WTC11 (cell line): Measurements from ENCODE around the gene LLGL2. TPM values are rescaled to one million over a fixed set of nuclear protein-coding genes. Genes with fewer than 3 reads are reported as not detected.

Experiments used
- ATAC-seq: fragments of 200-7000 bp; cut with Tn5 transposase; 2 replicates; pipeline ENCODE4 v1.10.0; 2021; ENCODE audit warnings: mild to moderate bottlenecking, moderate library complexity
- CTCF ChIA-PET: fragments of 300-600 bp; sonication (Branson Sonifier 250); formaldehyde crosslinking; loops from one replicate; lab custom pipeline; 2021; ENCODE audit warnings: antibody characterized with exemption; lab: Charles Lee
- POLR2A ChIA-PET: fragments of 350-600 bp; sonication (Branson Sonifier 250); formaldehyde crosslinking; loops from one replicate; lab custom pipeline; 2021; ENCODE audit warnings: antibody characterized with exemption; lab: Charles Lee
- DNase-seq: peaks from one replicate; pipeline ENCODE4 v3.0.0; 2021; ENCODE audit warnings: low spot score
- H3K27ac Mint-ChIP-seq: 2 replicates; pipeline ENCODE4 v1.8.0; 2021; ENCODE audit warnings: mixed read lengths
- H3K27me3 Mint-ChIP-seq: 2 replicates; pipeline ENCODE4 v1.8.0; 2021; ENCODE audit warnings: low read depth, mild to moderate bottlenecking, moderate library complexity, mixed read lengths
- H3K36me3 Mint-ChIP-seq: 2 replicates; pipeline ENCODE4 v1.8.0; 2021; ENCODE audit warnings: mixed read lengths
- H3K4me1 Mint-ChIP-seq: 2 replicates; pipeline ENCODE4 v1.8.0; 2022; ENCODE audit warnings: mixed read lengths
- H3K4me3 Mint-ChIP-seq: 2 replicates; pipeline ENCODE4 v1.8.0; 2021; ENCODE audit warnings: mild to moderate bottlenecking, moderate library complexity, mixed read lengths
- H3K9me3 Mint-ChIP-seq: 2 replicates; pipeline ENCODE4 v1.8.0; 2021; ENCODE audit warnings: mixed read lengths
- ARID4B ChIP-seq: sonication (generic); formaldehyde crosslinking; IDR thresholded peaks from 2 replicates; pipeline ENCODE4 v1.8.0; 2023; ENCODE audit warnings: missing genetic modification reagents, mild to moderate bottlenecking, borderline replicate concordance
- ATF1 ChIP-seq: sonication (generic); formaldehyde crosslinking; IDR thresholded peaks from 2 replicates; pipeline ENCODE4 v1.8.1; 2023; ENCODE audit warnings: mild to moderate bottlenecking, moderate library complexity, missing genetic modification reagents
- E2F1 ChIP-seq: sonication (generic); formaldehyde crosslinking; IDR thresholded peaks from 2 replicates; pipeline ENCODE4 v1.8.0; 2022; ENCODE audit warnings: mild to moderate bottlenecking, missing genetic modification reagents
- E2F4 ChIP-seq: sonication (generic); formaldehyde crosslinking; IDR thresholded peaks from 2 replicates; pipeline ENCODE4 v1.8.1; 2022; ENCODE audit warnings: low read depth, mild to moderate bottlenecking, moderate library complexity, missing genetic modification reagents, borderline replicate concordance
- ELF4 ChIP-seq: sonication (generic); formaldehyde crosslinking; IDR thresholded peaks from 2 replicates; pipeline ENCODE4 v1.8.1; 2022; ENCODE audit warnings: low read depth, mild to moderate bottlenecking, moderate library complexity, missing genetic modification reagents
- FOXP1 ChIP-seq: sonication (generic); formaldehyde crosslinking; IDR thresholded peaks from 2 replicates; pipeline ENCODE4 v1.8.0; 2022; ENCODE audit warnings: missing genetic modification reagents, mild to moderate bottlenecking, moderate library complexity, borderline replicate concordance
- FOXP4 ChIP-seq: sonication (generic); formaldehyde crosslinking; IDR thresholded peaks from 2 replicates; pipeline ENCODE4 v1.8.0; 2022; ENCODE audit warnings: mild to moderate bottlenecking, missing genetic modification reagents
- JUN ChIP-seq: sonication (generic); formaldehyde crosslinking; IDR thresholded peaks from 2 replicates; pipeline ENCODE4 v1.8.0; 2023; ENCODE audit warnings: mild to moderate bottlenecking, missing genetic modification reagents
- MLX ChIP-seq: sonication (generic); formaldehyde crosslinking; IDR thresholded peaks from 2 replicates; pipeline ENCODE4 v1.8.1; 2023; ENCODE audit warnings: mild to moderate bottlenecking, missing genetic modification reagents, moderate library complexity
- NFE2L1 ChIP-seq: sonication (generic); formaldehyde crosslinking; IDR thresholded peaks from 2 replicates; pipeline ENCODE4 v1.8.1; 2023; ENCODE audit warnings: missing genetic modification reagents
- TEAD1 ChIP-seq: sonication (generic); formaldehyde crosslinking; IDR thresholded peaks from 2 replicates; pipeline ENCODE4 v1.8.0; 2022; ENCODE audit warnings: mild to moderate bottlenecking, missing genetic modification reagents
- USF1 ChIP-seq: sonication (generic); formaldehyde crosslinking; IDR thresholded peaks from 2 replicates; pipeline ENCODE4 v1.8.0; 2022; ENCODE audit warnings: mild to moderate bottlenecking, missing genetic modification reagents
- ZNF317 ChIP-seq: sonication (generic); formaldehyde crosslinking; IDR thresholded peaks from 2 replicates; pipeline ENCODE4 v1.8.1; 2023; ENCODE audit warnings: low read depth, mild to moderate bottlenecking, moderate library complexity, missing genetic modification reagents, borderline replicate concordance
- ZNF423 ChIP-seq: fragments of 250-450 bp; sonication (Bioruptor Pico); IDR thresholded peaks from 2 replicates; pipeline ENCODE4 v2.1.2; 2022; ENCODE audit warnings: mild to moderate bottlenecking, moderate library complexity
- total RNA-seq: library from RNA; stranded (reverse); gene quantifications from 3 replicates; pipeline ENCODE4 v1.2.3, GENCODE V29; 2021
- TF ChIP-seq, protein P1 (sequence below): sonication (generic); formaldehyde crosslinking; IDR thresholded peaks from 2 replicates; pipeline ENCODE4 v1.8.1; 2023; ENCODE audit warnings: mild to moderate bottlenecking, missing genetic modification reagents
- TF ChIP-seq, protein P2 (sequence below): sonication (generic); formaldehyde crosslinking; IDR thresholded peaks from 2 replicates; pipeline ENCODE4 v1.8.0; 2023; ENCODE audit warnings: mild to moderate bottlenecking, missing genetic modification reagents
- TF ChIP-seq, protein P3 (sequence below): sonication (generic); formaldehyde crosslinking; IDR thresholded peaks from 2 replicates; pipeline ENCODE4 v1.8.0; 2022; ENCODE audit warnings: mild to moderate bottlenecking, missing genetic modification reagents
- TF ChIP-seq, protein P4 (sequence below): sonication (generic); formaldehyde crosslinking; IDR thresholded peaks from 2 replicates; pipeline ENCODE4 v1.8.0; 2023; ENCODE audit warnings: missing genetic modification reagents

LLGL2 gene
- total RNA-seq, 1 experiment from 2014 or later: 103 TPM

- DNase-seq: peak; percentile 46
- Mint-ChIP-seq H3K4me1 (peaks cover 5% of the 10 kb centered on the region), H3K9me3 (peaks cover 11% of the 10 kb centered on the region), H3K4me3 (peak overlapping the region; percentile 65), H3K27ac (no peak overlapping the region), H3K36me3 (peaks cover 3% of the 10 kb centered on the region; the same call in 1 of the 2 replicates), H3K27me3 (peaks cover 25% of the 10 kb centered on the region)
- CTCF ChIA-PET: interaction anchor here (0.6 to 8.9 kb wide), 28 partner anchors 9 to 318 kb away, joined by 3 to 52 read pairs (median 4); partner anchors contain the start of genes LLGL2, MIF4GD, SLC25A19 and SMIM5
- ATAC-seq: no peak
- POLR2A ChIA-PET: interaction anchor here (0.6 to 1.1 kb wide), 3 partner anchors 62 to 161 kb away, joined by 3 to 5 read pairs (median 4); no protein-coding TSS in a partner anchor
- TF ChIP-seq JUN: peak; percentile 80
- TF ChIP-seq USF1 (CRISPR knock-in tag): peak; percentile 24; the same call in 1 of the 2 replicates
- TF ChIP-seq ATF1 (CRISPR knock-in tag): 0 out of 2 replicates have a peak, but pooled peaks have one; percentile 39
- no peak for TF ChIP-seq ZNF317 (CRISPR knock-in tag)
- peak; percentile 68 for TF ChIP-seq FOXP1 (CRISPR knock-in tag)
- no peak for TF ChIP-seq E2F1 (CRISPR knock-in tag)
- TF ChIP-seq ELF4: 0 out of 2 replicates have a peak, but pooled peaks have one; percentile 3
- TF ChIP-seq, protein P1, sequence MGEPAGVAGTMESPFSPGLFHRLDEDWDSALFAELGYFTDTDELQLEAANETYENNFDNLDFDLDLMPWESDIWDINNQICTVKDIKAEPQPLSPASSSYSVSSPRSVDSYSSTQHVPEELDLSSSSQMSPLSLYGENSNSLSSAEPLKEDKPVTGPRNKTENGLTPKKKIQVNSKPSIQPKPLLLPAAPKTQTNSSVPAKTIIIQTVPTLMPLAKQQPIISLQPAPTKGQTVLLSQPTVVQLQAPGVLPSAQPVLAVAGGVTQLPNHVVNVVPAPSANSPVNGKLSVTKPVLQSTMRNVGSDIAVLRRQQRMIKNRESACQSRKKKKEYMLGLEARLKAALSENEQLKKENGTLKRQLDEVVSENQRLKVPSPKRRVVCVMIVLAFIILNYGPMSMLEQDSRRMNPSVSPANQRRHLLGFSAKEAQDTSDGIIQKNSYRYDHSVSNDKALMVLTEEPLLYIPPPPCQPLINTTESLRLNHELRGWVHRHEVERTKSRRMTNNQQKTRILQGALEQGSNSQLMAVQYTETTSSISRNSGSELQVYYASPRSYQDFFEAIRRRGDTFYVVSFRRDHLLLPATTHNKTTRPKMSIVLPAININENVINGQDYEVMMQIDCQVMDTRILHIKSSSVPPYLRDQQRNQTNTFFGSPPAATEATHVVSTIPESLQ (CRISPR knock-in tag): peak; percentile 52; the same call in 1 of the 2 replicates
- TF ChIP-seq, protein P2, sequence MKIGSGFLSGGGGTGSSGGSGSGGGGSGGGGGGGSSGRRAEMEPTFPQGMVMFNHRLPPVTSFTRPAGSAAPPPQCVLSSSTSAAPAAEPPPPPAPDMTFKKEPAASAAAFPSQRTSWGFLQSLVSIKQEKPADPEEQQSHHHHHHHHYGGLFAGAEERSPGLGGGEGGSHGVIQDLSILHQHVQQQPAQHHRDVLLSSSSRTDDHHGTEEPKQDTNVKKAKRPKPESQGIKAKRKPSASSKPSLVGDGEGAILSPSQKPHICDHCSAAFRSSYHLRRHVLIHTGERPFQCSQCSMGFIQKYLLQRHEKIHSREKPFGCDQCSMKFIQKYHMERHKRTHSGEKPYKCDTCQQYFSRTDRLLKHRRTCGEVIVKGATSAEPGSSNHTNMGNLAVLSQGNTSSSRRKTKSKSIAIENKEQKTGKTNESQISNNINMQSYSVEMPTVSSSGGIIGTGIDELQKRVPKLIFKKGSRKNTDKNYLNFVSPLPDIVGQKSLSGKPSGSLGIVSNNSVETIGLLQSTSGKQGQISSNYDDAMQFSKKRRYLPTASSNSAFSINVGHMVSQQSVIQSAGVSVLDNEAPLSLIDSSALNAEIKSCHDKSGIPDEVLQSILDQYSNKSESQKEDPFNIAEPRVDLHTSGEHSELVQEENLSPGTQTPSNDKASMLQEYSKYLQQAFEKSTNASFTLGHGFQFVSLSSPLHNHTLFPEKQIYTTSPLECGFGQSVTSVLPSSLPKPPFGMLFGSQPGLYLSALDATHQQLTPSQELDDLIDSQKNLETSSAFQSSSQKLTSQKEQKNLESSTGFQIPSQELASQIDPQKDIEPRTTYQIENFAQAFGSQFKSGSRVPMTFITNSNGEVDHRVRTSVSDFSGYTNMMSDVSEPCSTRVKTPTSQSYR: 0 out of 2 replicates have a peak, but pooled peaks have one; percentile 12
- no peak for TF ChIP-seq ZNF423
- TF ChIP-seq NFE2L1 (CRISPR knock-in tag): no peak
- TF ChIP-seq E2F4: no peak
- 0 out of 2 replicates have a peak, but pooled peaks have one; percentile 45 for TF ChIP-seq MLX (CRISPR knock-in tag)
- peak; percentile 62; the same call in 1 of the 2 replicates for TF ChIP-seq ARID4B (CRISPR knock-in tag)
- TF ChIP-seq, protein P3, sequence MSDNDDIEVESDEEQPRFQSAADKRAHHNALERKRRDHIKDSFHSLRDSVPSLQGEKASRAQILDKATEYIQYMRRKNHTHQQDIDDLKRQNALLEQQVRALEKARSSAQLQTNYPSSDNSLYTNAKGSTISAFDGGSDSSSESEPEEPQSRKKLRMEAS (CRISPR knock-in tag): peak; percentile 59; the same call in 1 of the 2 replicates
- peak; percentile 69; the same call in 1 of the 2 replicates for TF ChIP-seq TEAD1 (CRISPR knock-in tag)
- TF ChIP-seq FOXP4 (CRISPR knock-in tag): peak; percentile 64; the same call in 1 of the 2 replicates
- TF ChIP-seq, protein P4, sequence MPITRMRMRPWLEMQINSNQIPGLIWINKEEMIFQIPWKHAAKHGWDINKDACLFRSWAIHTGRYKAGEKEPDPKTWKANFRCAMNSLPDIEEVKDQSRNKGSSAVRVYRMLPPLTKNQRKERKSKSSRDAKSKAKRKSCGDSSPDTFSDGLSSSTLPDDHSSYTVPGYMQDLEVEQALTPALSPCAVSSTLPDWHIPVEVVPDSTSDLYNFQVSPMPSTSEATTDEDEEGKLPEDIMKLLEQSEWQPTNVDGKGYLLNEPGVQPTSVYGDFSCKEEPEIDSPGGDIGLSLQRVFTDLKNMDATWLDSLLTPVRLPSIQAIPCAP (CRISPR knock-in tag): 0 out of 2 replicates have a peak, but pooled peaks have one; percentile 41
Measured at GRCh38 chr17:75588596-75589011, 63.1 kb downstream of the LLGL2 start.
